Activated naive CD4-positive, alpha-beta T cell treated with anti-CD3 and anti-CD28 coated beads, Interleukin-2, amount 50 U/mL, for 24 hours (primary cell): ENCODE measurements around the gene SPTLC3.

Experiments
- H3K27ac Mint-ChIP-seq: one replicate; pipeline ENCODE4 v1.8.0; 2021; ENCODE audit warnings: mild to moderate bottlenecking, mixed read lengths
- H3K27me3 Mint-ChIP-seq: one replicate; pipeline ENCODE4 v1.8.0; 2021; ENCODE audit warnings: mixed read lengths
- H3K36me3 Mint-ChIP-seq: one replicate; pipeline ENCODE4 v1.8.0; 2021; ENCODE audit warnings: mixed read lengths
- H3K4me1 Mint-ChIP-seq: one replicate; pipeline ENCODE4 v1.8.0; 2021; ENCODE audit warnings: mixed read lengths
- H3K4me3 Mint-ChIP-seq: one replicate; pipeline ENCODE4 v1.8.0; 2021; ENCODE audit warnings: mild to moderate bottlenecking, mixed read lengths
- H3K9me3 Mint-ChIP-seq: one replicate; pipeline ENCODE4 v1.8.0; 2021; ENCODE audit warnings: mixed read lengths

The SPTLC3 gene

GRCh38 chr20:13008761-13009681 lies at the start of gene SPTLC3:
SPTLC3 (plus strand) TSS chr20:13008972; CDS start chr20:13009268, 296 bp downstream.
- Mint-ChIP-seq H3K27me3 (peaks cover 1% of the 10 kb centered on the region), H3K27ac (no peak within 1 kb of the TSS), H3K9me3 (no peaks in the 10 kb centered on the region), H3K4me3 (peak within 1 kb of the TSS; percentile 83), H3K36me3 (no peaks in the 10 kb centered on the region), H3K4me1 (peaks cover 25% of the 10 kb centered on the region)

- no peaks in the 10 kb centered on the region for H3K4me1 Mint-ChIP-seq
- H3K27ac Mint-ChIP-seq: no peak overlapping the region
- no peaks in the 10 kb centered on the region for H3K36me3 Mint-ChIP-seq
- H3K27me3 Mint-ChIP-seq: no peaks in the 10 kb centered on the region
- no peaks in the 10 kb centered on the region for H3K9me3 Mint-ChIP-seq
- no peak overlapping the region for H3K4me3 Mint-ChIP-seq
Measured at GRCh38 chr20:12961725-12962124, 47.0 kb upstream of the SPTLC3 start.

- Mint-ChIP-seq H3K27ac (no peak overlapping the region), H3K36me3 (no peaks in the 10 kb centered on the region), H3K4me1 (no peaks in the 10 kb centered on the region), H3K27me3 (no peaks in the 10 kb centered on the region), H3K9me3 (no peaks in the 10 kb centered on the region), H3K4me3 (no peak overlapping the region)
Measured at GRCh38 chr20:12962895-12963294, 45.9 kb upstream of the SPTLC3 start.

DNA sequence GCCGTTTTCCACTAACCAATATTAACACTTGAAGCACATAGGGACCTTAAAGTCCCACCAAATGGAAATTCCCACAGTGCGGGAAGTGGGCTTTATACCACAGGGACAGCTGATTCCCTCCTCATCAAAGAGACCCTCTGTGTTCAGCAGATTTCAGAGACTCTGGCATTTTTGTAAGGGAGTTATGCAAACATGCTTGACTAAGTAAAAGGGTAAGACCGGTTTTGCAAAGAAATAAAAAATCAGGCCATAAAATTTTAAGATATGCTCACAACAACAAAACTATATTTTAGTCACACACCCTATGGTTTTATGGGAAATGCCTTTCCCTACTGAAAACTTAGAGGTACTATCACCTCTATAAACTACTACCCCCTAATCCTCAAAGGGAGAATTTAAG lies 45.4 kb upstream of the SPTLC3 start:
- H3K4me1 Mint-ChIP-seq: no peaks in the 10 kb centered on the region
- H3K9me3 Mint-ChIP-seq: no peaks in the 10 kb centered on the region
- H3K27ac Mint-ChIP-seq: no peak overlapping the region
- H3K36me3 Mint-ChIP-seq: no peaks in the 10 kb centered on the region
- H3K27me3 Mint-ChIP-seq: no peaks in the 10 kb centered on the region
- no peak overlapping the region for H3K4me3 Mint-ChIP-seq

- Mint-ChIP-seq H3K36me3 (no peaks in the 10 kb centered on the region), H3K4me1 (no peaks in the 10 kb centered on the region), H3K9me3 (no peaks in the 10 kb centered on the region), H3K4me3 (no peak overlapping the region), H3K27me3 (no peaks in the 10 kb centered on the region), H3K27ac (no peak overlapping the region)
Measured at GRCh38 chr20:12965212-12965869, 43.4 kb upstream of the SPTLC3 start.

DNA sequence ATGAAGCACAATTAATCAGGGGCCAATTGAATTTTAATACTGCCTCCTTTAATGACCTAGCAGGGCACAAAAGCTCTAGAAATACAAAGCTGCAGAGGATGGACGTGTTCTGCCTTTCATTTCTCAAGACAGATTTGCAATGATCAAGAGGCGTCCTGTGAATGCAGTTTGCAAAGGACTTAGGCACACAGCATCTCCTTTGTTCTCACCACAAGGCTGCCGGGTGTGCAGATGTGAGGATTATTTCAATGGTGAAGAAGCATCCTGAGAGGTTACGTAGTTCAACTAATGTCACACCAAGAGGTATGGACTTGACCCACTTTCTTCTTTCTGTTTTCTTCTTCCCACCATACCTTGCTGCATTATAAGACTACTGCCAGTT lies 42.9 kb upstream of the SPTLC3 start:
- H3K27ac Mint-ChIP-seq: no peak overlapping the region
- no peaks in the 10 kb centered on the region for H3K4me1 Mint-ChIP-seq
- H3K4me3 Mint-ChIP-seq: no peak overlapping the region
- H3K27me3 Mint-ChIP-seq: no peaks in the 10 kb centered on the region
- H3K36me3 Mint-ChIP-seq: no peaks in the 10 kb centered on the region
- H3K9me3 Mint-ChIP-seq: no peaks in the 10 kb centered on the region

DNA sequence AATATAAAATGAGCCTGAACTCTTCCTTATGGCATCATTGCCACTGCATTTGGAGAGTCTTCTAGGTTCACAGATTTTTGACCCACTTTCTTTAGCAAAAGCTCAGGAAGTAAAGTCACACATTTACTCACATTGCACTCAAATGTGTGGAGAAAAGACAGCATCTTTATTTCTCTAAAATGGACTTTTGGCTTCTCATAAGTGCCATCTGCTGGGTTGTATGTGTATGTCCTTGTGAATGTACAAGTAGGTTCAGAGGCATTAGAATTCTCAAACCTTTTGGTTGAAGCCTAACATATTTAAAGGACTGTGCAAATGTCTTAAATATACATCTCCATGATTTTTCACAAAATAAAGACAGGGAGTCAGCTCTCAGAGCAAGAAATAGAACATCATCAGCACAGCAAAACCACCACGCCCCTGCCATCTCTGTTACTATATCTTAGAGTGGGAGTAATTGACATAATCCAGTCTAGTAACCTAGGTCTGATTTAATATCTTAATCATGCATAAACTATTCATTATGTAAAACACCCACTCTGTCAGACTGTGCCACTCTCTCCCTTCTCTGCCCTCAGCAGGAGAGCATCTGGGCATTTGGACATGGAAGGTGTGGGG lies 42.2 kb upstream of the SPTLC3 start:
- no peak overlapping the region for H3K4me3 Mint-ChIP-seq
- no peak overlapping the region for H3K27ac Mint-ChIP-seq
- H3K27me3 Mint-ChIP-seq: no peaks in the 10 kb centered on the region
- H3K4me1 Mint-ChIP-seq: no peaks in the 10 kb centered on the region
- no peaks in the 10 kb centered on the region for H3K9me3 Mint-ChIP-seq
- H3K36me3 Mint-ChIP-seq: no peaks in the 10 kb centered on the region

- no peaks in the 10 kb centered on the region for H3K9me3 Mint-ChIP-seq
- no peaks in the 10 kb centered on the region for H3K4me1 Mint-ChIP-seq
- no peak overlapping the region for H3K4me3 Mint-ChIP-seq
- no peaks in the 10 kb centered on the region for H3K36me3 Mint-ChIP-seq
- no peaks in the 10 kb centered on the region for H3K27me3 Mint-ChIP-seq
- no peak overlapping the region for H3K27ac Mint-ChIP-seq
Measured at GRCh38 chr20:12967932-12968331, 40.8 kb upstream of the SPTLC3 start.

- Mint-ChIP-seq H3K36me3 (no peaks in the 10 kb centered on the region), H3K4me1 (no peaks in the 10 kb centered on the region), H3K27ac (no peak overlapping the region), H3K27me3 (no peaks in the 10 kb centered on the region), H3K9me3 (no peaks in the 10 kb centered on the region), H3K4me3 (no peak overlapping the region)
Measured at GRCh38 chr20:12968472-12968871, 40.3 kb upstream of the SPTLC3 start.

GRCh38 chr20:12969071-12969669 lies 39.6 kb upstream of the SPTLC3 start:
- Mint-ChIP-seq H3K4me1 (no peaks in the 10 kb centered on the region), H3K36me3 (no peaks in the 10 kb centered on the region), H3K9me3 (no peaks in the 10 kb centered on the region), H3K27ac (no peak overlapping the region), H3K27me3 (no peaks in the 10 kb centered on the region), H3K4me3 (no peak overlapping the region)

DNA sequence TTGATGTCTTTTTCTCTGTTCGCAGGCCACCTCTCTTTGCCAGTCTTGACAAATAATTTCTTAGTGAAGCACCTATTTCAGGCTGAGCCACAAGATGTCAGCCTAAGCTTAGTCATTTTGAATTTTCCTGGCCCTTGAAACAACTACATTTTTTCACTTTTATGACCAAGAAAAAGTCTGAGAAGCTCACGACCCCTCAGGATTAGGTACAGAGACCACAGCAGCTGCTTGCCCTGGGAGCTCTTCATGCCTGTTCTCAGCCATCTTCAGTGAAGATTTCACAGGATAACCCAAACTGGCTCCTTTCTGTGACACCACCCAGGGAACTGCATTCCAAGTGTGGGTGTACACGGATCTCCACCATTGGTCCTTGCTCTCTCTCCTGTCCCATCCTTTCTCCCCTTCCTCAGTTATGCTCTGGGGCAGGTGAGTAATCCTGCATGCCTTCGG lies 38.4 kb upstream of the SPTLC3 start:
- H3K4me1 Mint-ChIP-seq: no peaks in the 10 kb centered on the region
- no peaks in the 10 kb centered on the region for H3K36me3 Mint-ChIP-seq
- no peaks in the 10 kb centered on the region for H3K27me3 Mint-ChIP-seq
- H3K4me3 Mint-ChIP-seq: no peak overlapping the region
- no peaks in the 10 kb centered on the region for H3K9me3 Mint-ChIP-seq
- H3K27ac Mint-ChIP-seq: no peak overlapping the region

DNA sequence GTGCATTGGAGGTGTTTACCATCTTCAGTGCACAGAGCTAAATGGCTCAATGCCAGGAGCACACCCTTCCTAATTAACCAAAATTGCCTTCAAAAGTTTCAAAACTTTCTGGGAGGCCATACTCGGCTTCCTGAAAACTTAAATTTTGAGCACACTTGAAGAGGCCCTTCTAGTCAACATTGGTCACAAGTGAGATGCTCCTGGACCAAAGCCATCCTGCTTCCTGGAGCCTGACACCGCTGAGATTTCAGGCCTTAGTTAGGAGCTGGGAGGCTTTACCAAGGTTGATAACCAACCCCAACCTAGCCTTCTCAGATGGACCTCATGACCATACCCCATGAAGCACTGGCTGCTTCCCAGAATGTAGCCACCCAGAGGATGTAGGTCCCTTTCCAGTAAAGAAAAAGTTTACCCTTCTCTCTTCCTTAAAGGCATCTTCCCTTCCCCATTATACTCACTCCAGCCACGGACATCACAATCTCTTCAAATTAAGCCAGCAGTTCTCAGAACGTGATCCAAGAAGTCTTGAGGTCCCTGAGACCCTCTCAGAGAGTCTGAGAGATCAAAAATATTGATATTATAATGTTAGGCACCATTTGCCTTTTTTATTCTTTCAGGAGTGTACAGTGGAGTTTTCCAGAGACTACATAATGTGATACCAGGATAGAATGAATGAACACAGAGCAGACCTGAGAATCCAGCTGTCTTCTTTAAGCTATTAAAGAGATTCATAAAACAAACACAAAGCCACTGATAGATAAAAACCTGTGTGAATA lies 32.8 kb upstream of the SPTLC3 start:
- H3K4me1 Mint-ChIP-seq: no peaks in the 10 kb centered on the region
- H3K27me3 Mint-ChIP-seq: peaks cover 2% of the 10 kb centered on the region
- no peak overlapping the region for H3K27ac Mint-ChIP-seq
- H3K36me3 Mint-ChIP-seq: no peaks in the 10 kb centered on the region
- no peak overlapping the region for H3K4me3 Mint-ChIP-seq
- H3K9me3 Mint-ChIP-seq: no peaks in the 10 kb centered on the region

DNA sequence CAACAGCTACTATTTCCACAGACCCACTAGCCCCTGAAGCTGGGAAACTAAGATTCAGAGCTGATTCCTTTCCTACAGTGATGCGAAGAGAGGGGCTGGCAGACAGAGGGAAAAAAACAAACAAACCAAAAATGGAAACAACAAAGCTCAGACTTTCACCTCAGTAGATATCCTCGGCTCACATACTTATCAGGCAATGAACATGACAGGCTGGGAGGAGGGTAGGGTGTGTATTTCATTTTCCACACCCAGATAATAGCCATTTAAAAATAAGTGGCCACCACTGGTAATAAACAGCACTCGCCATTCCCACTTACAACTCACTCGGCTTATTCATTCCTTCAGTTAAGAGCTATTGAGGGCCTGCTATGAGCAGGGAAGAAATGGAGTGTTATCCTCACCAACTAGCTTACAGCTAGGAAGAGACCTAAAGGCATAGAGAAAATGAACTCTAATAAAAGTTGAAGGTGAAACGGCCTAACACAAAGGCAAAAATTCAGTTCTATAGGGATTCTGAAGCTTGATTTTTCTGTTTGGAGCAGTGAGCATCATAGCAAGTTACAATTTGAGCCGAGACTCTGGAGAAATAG lies 32.0 kb upstream of the SPTLC3 start:
- no peaks in the 10 kb centered on the region for H3K4me1 Mint-ChIP-seq
- H3K27ac Mint-ChIP-seq: no peak overlapping the region
- H3K9me3 Mint-ChIP-seq: no peaks in the 10 kb centered on the region
- H3K4me3 Mint-ChIP-seq: no peak overlapping the region
- peaks cover 2% of the 10 kb centered on the region for H3K27me3 Mint-ChIP-seq
- no peaks in the 10 kb centered on the region for H3K36me3 Mint-ChIP-seq

GRCh38 chr20:12977328-12978125 lies 31.2 kb upstream of the SPTLC3 start:
- Mint-ChIP-seq H3K4me3 (no peak overlapping the region), H3K27me3 (peaks cover 2% of the 10 kb centered on the region), H3K27ac (no peak overlapping the region), H3K4me1 (no peaks in the 10 kb centered on the region), H3K36me3 (no peaks in the 10 kb centered on the region), H3K9me3 (no peaks in the 10 kb centered on the region)
